B cell (primary cell): ENCODE results near the gene RAMAC. TPM values are rescaled to one million over a fixed set of nuclear protein-coding genes. Genes with fewer than 3 reads are reported as not detected.

Experiments
- ATAC-seq: fragments of 200-7000 bp; cut with Tn5 transposase; one replicate; pipeline ENCODE4 v1.10.0; 2021; ENCODE audit warnings: low read depth, mild to moderate bottlenecking, moderate number of reproducible peaks, moderate library complexity
- CTCF ChIA-PET: fragments of 350-600 bp; sonication (Branson Sonifier 250); formaldehyde crosslinking; loops from one replicate; lab custom pipeline; 2021; ENCODE audit warnings: antibody characterized with exemption, inconsistent platforms; lab: Charles Lee
- POLR2A ChIA-PET: fragments of 350-600 bp; sonication (Branson Sonifier 250); formaldehyde crosslinking; loops from one replicate; lab custom pipeline; 2021; ENCODE audit warnings: antibody characterized with exemption; lab: Charles Lee
- DNase-seq: peaks from one replicate; pipeline ENCODE4 v3.0.0; 2013
- H2AFZ ChIP-seq: 2 replicates; pipeline ENCODE4 v1.6.1; 2012; ENCODE audit warnings: mild to moderate bottlenecking, low read depth, low read length; ENCODE audit not compliant: insufficient read depth, poor library complexity, severe bottlenecking
- H3K27ac ChIP-seq, 2 donors: 1 replicate in 1 of 2; 2 replicates in 1 of 2; pipeline ENCODE4 v1.5.1; 2012 to 2013; ENCODE audit warnings: low read length in 2 of 2, mild to moderate bottlenecking in 2 of 2, moderate library complexity in 1 of 2
- H3K27me3 ChIP-seq, 4 experiments: fragments of 200-600 bp in 1 of 4; sonication (generic) in 1 of 4; replicated peaks in 1 of 4; 1 replicate in 2 of 4; 2 replicates in 2 of 4; pipeline versions ENCODE4 v1.6.1 to v1.7.0; 2013 to 2016; ENCODE audit warnings: low read length in 3 of 4, mild to moderate bottlenecking in 2 of 4, mixed read lengths in 1 of 4, moderate library complexity in 1 of 4; ENCODE audit not compliant: insufficient read depth in 4 of 4, control insufficient read depth in 3 of 4; ENCODE audit errors: control extremely low read depth in 1 of 4
- H3K36me3 ChIP-seq, 2 experiments: replicated peaks in 1 of 2; 1 replicate in 1 of 2; 2 replicates in 1 of 2; pipeline versions ENCODE4 v1.6.1 to v1.7.1; 2013; ENCODE audit warnings: low read length in 1 of 2; ENCODE audit not compliant: insufficient read depth in 2 of 2, control insufficient read depth in 1 of 2; ENCODE audit errors: control extremely low read depth in 1 of 2, extremely low read depth in 1 of 2
- H3K4me1 ChIP-seq, 2 donors: fragments of 200-600 bp in 1 of 2; sonication (generic) in 1 of 2; 1 replicate in 1 of 2; 2 replicates in 1 of 2; pipeline versions ENCODE4 v1.5.1 to v1.6.1; 2013 to 2017; ENCODE audit warnings: low read length in 2 of 2; ENCODE audit not compliant: control insufficient read depth in 2 of 2, insufficient read depth in 2 of 2
- H3K4me2 ChIP-seq: replicated peaks from 2 replicates; pipeline ENCODE3; 2012; ENCODE audit warnings: mild to moderate bottlenecking, low read depth, low read length; ENCODE audit not compliant: poor library complexity, severe bottlenecking
- H3K4me3 ChIP-seq, 5 experiments: fragments of 200-600 bp in 1 of 5; sonication (generic) in 1 of 5; 1 replicate in 3 of 5; 2 replicates in 2 of 5; pipeline versions ENCODE4 v1.5.1 to v1.7.0; 2011 to 2016; ENCODE audit warnings: low read length in 4 of 5, mild to moderate bottlenecking in 4 of 5, low read depth in 2 of 5, control low read depth in 1 of 5, moderate library complexity in 1 of 5; ENCODE audit not compliant: insufficient read depth in 1 of 5; ENCODE audit errors: control extremely low read depth in 1 of 5, extremely low read depth in 1 of 5
- H3K79me2 ChIP-seq: fragments of 200-600 bp; sonication (generic); one replicate; pipeline ENCODE4 v1.6.0; 2016; ENCODE audit warnings: low read length; ENCODE audit not compliant: control insufficient read depth, insufficient read depth
- H3K9ac ChIP-seq: fragments of 200-600 bp; sonication (generic); 2 replicates; pipeline ENCODE4 v1.6.1; 2017; ENCODE audit warnings: mild to moderate bottlenecking, low read length, moderate library complexity
- H3K9me3 ChIP-seq, 3 donors: one replicate each; pipeline versions ENCODE4 v1.6.1 to v1.7.1; 2013; ENCODE audit warnings: low read length in 2 of 3; ENCODE audit not compliant: control insufficient read depth in 2 of 3, insufficient read depth in 1 of 3; ENCODE audit errors: control extremely low read depth in 1 of 3
- H4K20me1 ChIP-seq: 2 replicates; pipeline ENCODE4 v1.6.0; 2012; ENCODE audit warnings: mild to moderate bottlenecking, low read length; ENCODE audit not compliant: insufficient read depth, control insufficient read depth, poor library complexity, severe bottlenecking
- H3K27ac Mint-ChIP-seq: one replicate; pipeline ENCODE4 v1.8.0; 2021; ENCODE audit warnings: mixed read lengths
- H3K27me3 Mint-ChIP-seq: one replicate; pipeline ENCODE4 v1.8.0; 2021; ENCODE audit warnings: mixed read lengths
- H3K4me1 Mint-ChIP-seq: one replicate; pipeline ENCODE4 v1.8.0; 2021; ENCODE audit warnings: mixed read lengths
- H3K4me3 Mint-ChIP-seq: one replicate; pipeline ENCODE4 v1.8.0; 2021; ENCODE audit warnings: mixed read lengths
- H3K9me3 Mint-ChIP-seq: one replicate; pipeline ENCODE4 v1.8.0; 2022; ENCODE audit warnings: mixed read lengths; ENCODE audit not compliant: insufficient read depth
- CTCF ChIP-seq: fragments of 200-600 bp; IDR thresholded peaks from one replicate; pipeline ENCODE4 v1.8.0; 2022; ENCODE audit warnings: antibody characterized with exemption, mild to moderate bottlenecking
- EZH2 ChIP-seq: IDR thresholded peaks from 2 replicates; pipeline ENCODE4 v1.6.1; 2012; ENCODE audit warnings: borderline replicate concordance, low read depth, mild to moderate bottlenecking, moderate library complexity, low read length; ENCODE audit not compliant: insufficient read depth, poor library complexity, severe bottlenecking
- WGBS: methylation state at CpG from one replicate; pipeline ENCODE4 v1.1.5; 2013; ENCODE audit warnings: missing lambda C conversion rate; ENCODE audit not compliant: insufficient coverage; 5-methylcytosine and 5-hydroxymethylcytosine counted together
- intact Hi-C: fragments of 100-400 bp; cut with micrococcal nuclease; formaldehyde crosslinking; loops from one replicate; pipeline ENCODE4 v1.10.0; 2022
- polyA plus RNA-seq: library from polyadenylated mRNA; depleted of rRNA; stranded (reverse); fragments of >200 nt; gene quantifications from 2 replicates; pipeline ENCODE4 v1.2.3, GENCODE V29; 2012
- total RNA-seq, 2 donors: library from RNA; stranded (reverse); fragments of 120-200 nt in 1 of 2; gene quantifications; 1 replicate in 1 of 2; 2 replicates in 1 of 2; pipeline versions ENCODE4 v1.2.3 to v1.2.4, GENCODE V29; 2013 to 2022

Gene RAMAC
- total and polyA plus RNA-seq, 2 donors (not counting 1 experiment from before 2014, with no cell fraction given), result 7.7 to 20.2 TPM

GRCh38 chr15:82992436-82992998 is 6.5 kb downstream of the RAMAC start:
- Histone ChIP-seq H3K9me3 (no peaks in the 10 kb centered on the region), H3K27me3 (no peaks in the 10 kb centered on the region), H3K79me2 (no peaks in the 10 kb centered on the region), H3K4me1 (no peaks in the 10 kb centered on the region), H2AFZ (no peak overlapping the region), H3K4me3 (no peak overlapping the region), H3K27ac (no peak overlapping the region), H4K20me1 (no peaks in the 10 kb centered on the region), H3K4me2 (no peak overlapping the region), H3K36me3 (peaks cover 1 to 9% of the 10 kb centered on the region in 2 experiments), H3K9ac (no peak overlapping the region)
- CTCF ChIA-PET, result interaction anchor here (1.2 to 1.5 kb wide), 3 partner anchors 11 to 461 kb away, joined by 3 to 7 read pairs (median 5); partner anchors contain the start of gene C15orf40
- Mint-ChIP-seq H3K27ac (no peak overlapping the region), H3K27me3 (no peaks in the 10 kb centered on the region), H3K4me3 (no peak overlapping the region), H3K9me3 (no peaks in the 10 kb centered on the region), H3K4me1 (peaks cover 2% of the 10 kb centered on the region)
- no CpG with 5 or more reads among the region's 3 CpGs for WGBS
- no peak for DNase-seq
- TF ChIP-seq CTCF (no peak), EZH2 (no peak)
- ATAC-seq, result no peak
- POLR2A ChIA-PET, result no interaction called here
- intact Hi-C loops, result no loop called here

- Histone ChIP-seq H3K9ac (no peak overlapping the region), H3K4me1 (no peaks in the 10 kb centered on the region), H3K4me3 (no peak overlapping the region), H3K36me3 (peaks cover 1 to 8% of the 10 kb centered on the region in 2 experiments), H3K4me2 (no peak overlapping the region), H3K27me3 (no peaks in the 10 kb centered on the region), H3K79me2 (no peaks in the 10 kb centered on the region), H4K20me1 (no peaks in the 10 kb centered on the region), H3K9me3 (no peaks in the 10 kb centered on the region), H2AFZ (no peak overlapping the region), H3K27ac (no peak overlapping the region)
- ChIA-PET POLR2A (no interaction called here), CTCF (interaction anchor here (0.6 to 1.5 kb wide), 4 partner anchors 10 to 462 kb away, joined by 3 to 7 read pairs (median 4); partner anchors contain the start of gene C15orf40)
- H3K4me1 Mint-ChIP-seq, result peaks cover 2% of the 10 kb centered on the region
- H3K4me3 Mint-ChIP-seq, result no peak overlapping the region
- DNase-seq (no peak), ATAC-seq (no peak)
- H3K27me3 Mint-ChIP-seq, result no peaks in the 10 kb centered on the region
- no peak overlapping the region for H3K27ac Mint-ChIP-seq
- 98% methylated on average over 4 of the region's 4 CpGs for whole genome bisulfite sequencing
- H3K9me3 Mint-ChIP-seq, result no peaks in the 10 kb centered on the region
- intact Hi-C loops, result no loop called here
- no peak for TF ChIP-seq EZH2
- TF ChIP-seq CTCF, result no peak
Measured at GRCh38 chr15:82993144-82993543, 7.1 kb downstream of the RAMAC start.
